DMS153 treated with DMSO at 0.1 percent for 48 hours (cell line): ENCODE data around the gene C1orf105.

Source experiments
- DNase-seq: peaks from one replicate; lab custom pipeline; 2025; ENCODE audit not compliant: unreplicated experiment; lab: John Stamatoyannopoulos, UW

C1orf105 gene

GRCh38 chr1:172456344-172456769 lies 35.9 kb downstream of the C1orf105 start:
- no peak for DNase-seq

GRCh38 chr1:172457479-172458130 lies 37.1 kb downstream of the C1orf105 start:
- DNase-seq, result no peak

GRCh38 chr1:172460177-172460576 lies 39.7 kb downstream of the C1orf105 start:
- DNase-seq, result no peak

- DNase-seq, result no peak
Observed at GRCh38 chr1:172460887-172461315, 40.4 kb downstream of the C1orf105 start.

- no peak for DNase-seq
Observed at GRCh38 chr1:172465617-172466016, 45.1 kb downstream of the C1orf105 start.

- DNase-seq, result no peak
Observed at GRCh38 chr1:172466795-172467407, 46.4 kb downstream of the C1orf105 start.

- no peak for DNase-seq
Observed at GRCh38 chr1:172467446-172467845, 47.0 kb downstream of the C1orf105 start.

GRCh38 chr1:172468296-172468695 lies 47.8 kb downstream of the C1orf105 start:
- no peak for DNase-seq

- no peak for DNase-seq
Observed at GRCh38 chr1:172469717-172470116, 49.2 kb downstream of the C1orf105 start.

- no peak for DNase-seq
Observed at GRCh38 chr1:172470149-172470548, 49.7 kb downstream of the C1orf105 start.

GRCh38 chr1:172471666-172472065 lies 51.2 kb downstream of the C1orf105 start:
- no peak for DNase-seq

GRCh38 chr1:172472495-172472894 lies 52.0 kb downstream of the C1orf105 start:
- no peak for DNase-seq

- no peak for DNase-seq
Observed at GRCh38 chr1:172473302-172473701, 52.8 kb downstream of the C1orf105 start.

GRCh38 chr1:172473842-172474241 lies 53.4 kb downstream of the C1orf105 start:
- DNase-seq, result no peak

GRCh38 chr1:172476218-172476811 lies 55.8 kb downstream of the C1orf105 start:
- no peak for DNase-seq

GRCh38 chr1:172477216-172477615 lies 56.7 kb downstream of the C1orf105 start:
- DNase-seq, result no peak

- DNase-seq, result no peak
Observed at GRCh38 chr1:172477741-172478140, 57.3 kb downstream of the C1orf105 start.

- no peak for DNase-seq
Observed at GRCh38 chr1:172478485-172478884, 58.0 kb downstream of the C1orf105 start.

- no peak for DNase-seq
Observed at GRCh38 chr1:172480431-172480830, 59.9 kb downstream of the C1orf105 start.

GRCh38 chr1:172482044-172482443 lies 61.6 kb downstream of the C1orf105 start:
- no peak for DNase-seq

- no peak for DNase-seq
Observed at GRCh38 chr1:172483448-172483847, 63.0 kb downstream of the C1orf105 start.

GRCh38 chr1:172484252-172484651 lies 63.8 kb downstream of the C1orf105 start:
- no peak for DNase-seq
